ENCODE measurements around the gene RAPGEF5. TPM values are rescaled to one million over a fixed set of nuclear protein-coding genes. Genes with fewer than 3 reads are reported as not detected.

RAPGEF5 gene, protein sequence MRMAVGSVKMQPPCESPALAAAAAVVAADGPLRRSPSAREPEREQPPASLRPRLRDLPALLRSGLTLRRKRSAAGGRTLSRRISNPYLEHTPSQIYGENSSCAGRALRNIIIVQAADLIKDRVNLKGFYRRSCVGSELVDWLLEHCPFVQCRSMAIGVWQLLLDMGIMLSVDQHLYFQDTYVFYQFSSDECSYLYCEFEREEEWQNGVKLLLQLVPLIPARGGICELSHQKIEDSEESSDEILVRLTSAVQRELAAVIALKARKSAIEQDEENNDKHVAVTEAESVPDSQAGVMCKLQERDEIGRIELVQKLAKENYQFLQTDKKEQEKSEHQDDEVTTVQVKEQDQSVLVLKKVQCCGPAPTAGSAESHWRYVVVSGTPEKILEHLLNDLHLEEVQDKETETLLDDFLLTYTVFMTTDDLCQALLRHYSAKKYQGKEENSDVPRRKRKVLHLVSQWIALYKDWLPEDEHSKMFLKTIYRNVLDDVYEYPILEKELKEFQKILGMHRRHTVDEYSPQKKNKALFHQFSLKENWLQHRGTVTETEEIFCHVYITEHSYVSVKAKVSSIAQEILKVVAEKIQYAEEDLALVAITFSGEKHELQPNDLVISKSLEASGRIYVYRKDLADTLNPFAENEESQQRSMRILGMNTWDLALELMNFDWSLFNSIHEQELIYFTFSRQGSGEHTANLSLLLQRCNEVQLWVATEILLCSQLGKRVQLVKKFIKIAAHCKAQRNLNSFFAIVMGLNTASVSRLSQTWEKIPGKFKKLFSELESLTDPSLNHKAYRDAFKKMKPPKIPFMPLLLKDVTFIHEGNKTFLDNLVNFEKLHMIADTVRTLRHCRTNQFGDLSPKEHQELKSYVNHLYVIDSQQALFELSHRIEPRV
- total RNA-seq, result 65.8 TPM

DNA sequence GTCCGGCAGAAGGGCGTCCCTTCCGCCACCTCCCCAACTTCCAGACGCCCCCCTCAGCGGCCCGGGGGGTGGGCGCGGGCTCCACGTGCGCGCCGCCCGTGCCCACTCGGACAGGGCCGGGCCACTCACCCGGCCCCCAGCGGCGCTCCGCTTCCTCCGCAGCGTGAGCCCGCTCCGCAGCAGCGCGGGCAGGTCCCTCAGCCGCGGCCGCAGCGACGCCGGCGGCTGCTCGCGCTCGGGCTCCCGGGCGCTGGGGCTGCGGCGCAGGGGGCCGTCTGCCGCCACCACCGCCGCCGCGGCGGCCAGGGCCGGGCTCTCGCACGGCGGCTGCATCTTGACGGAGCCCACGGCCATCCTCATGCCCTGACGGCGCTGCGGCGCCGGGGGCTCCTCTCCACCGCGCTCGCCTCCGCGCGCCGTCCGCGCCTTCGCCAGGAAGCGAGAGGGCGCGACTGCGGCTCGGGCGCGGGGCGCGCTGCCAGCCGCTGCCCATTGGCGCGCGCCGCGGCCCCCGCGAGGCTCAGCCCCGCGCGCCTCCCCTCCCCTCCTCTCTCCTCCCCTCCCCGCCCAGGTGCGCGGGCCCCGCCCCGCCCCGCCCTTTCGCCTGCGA, at the start of gene RAPGEF5:
Gene RAPGEF5, minus strand, starts transcription at position 454 of the 610 bp plus-strand sequence. Its CDS starts 94 bp downstream, at position 360.
- H3K4me3 ChIP-seq, result peak within 1 kb of the TSS; percentile 30 to 56
- peaks cover 0 to 3% of the 10 kb centered on the region in 2 donors for H3K4me1 ChIP-seq
- TF ChIP-seq, protein P1, sequence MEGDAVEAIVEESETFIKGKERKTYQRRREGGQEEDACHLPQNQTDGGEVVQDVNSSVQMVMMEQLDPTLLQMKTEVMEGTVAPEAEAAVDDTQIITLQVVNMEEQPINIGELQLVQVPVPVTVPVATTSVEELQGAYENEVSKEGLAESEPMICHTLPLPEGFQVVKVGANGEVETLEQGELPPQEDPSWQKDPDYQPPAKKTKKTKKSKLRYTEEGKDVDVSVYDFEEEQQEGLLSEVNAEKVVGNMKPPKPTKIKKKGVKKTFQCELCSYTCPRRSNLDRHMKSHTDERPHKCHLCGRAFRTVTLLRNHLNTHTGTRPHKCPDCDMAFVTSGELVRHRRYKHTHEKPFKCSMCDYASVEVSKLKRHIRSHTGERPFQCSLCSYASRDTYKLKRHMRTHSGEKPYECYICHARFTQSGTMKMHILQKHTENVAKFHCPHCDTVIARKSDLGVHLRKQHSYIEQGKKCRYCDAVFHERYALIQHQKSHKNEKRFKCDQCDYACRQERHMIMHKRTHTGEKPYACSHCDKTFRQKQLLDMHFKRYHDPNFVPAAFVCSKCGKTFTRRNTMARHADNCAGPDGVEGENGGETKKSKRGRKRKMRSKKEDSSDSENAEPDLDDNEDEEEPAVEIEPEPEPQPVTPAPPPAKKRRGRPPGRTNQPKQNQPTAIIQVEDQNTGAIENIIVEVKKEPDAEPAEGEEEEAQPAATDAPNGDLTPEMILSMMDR (IDR thresholded peaks at IDR 0.05), result no peak
- no peaks in the 10 kb centered on the region for H3K27me3 ChIP-seq
- no peak within 1 kb of the TSS for H3K27ac ChIP-seq
- H3K36me3 ChIP-seq, result no peaks in the 10 kb centered on the region
- DNase-seq (ENCODE audit: low spot score in 2 of 2), result no peak
- intact Hi-C loops (cut with DNase I), result no loop called here
- H3K9me3 ChIP-seq, result no peaks in the 10 kb centered on the region

DNA sequence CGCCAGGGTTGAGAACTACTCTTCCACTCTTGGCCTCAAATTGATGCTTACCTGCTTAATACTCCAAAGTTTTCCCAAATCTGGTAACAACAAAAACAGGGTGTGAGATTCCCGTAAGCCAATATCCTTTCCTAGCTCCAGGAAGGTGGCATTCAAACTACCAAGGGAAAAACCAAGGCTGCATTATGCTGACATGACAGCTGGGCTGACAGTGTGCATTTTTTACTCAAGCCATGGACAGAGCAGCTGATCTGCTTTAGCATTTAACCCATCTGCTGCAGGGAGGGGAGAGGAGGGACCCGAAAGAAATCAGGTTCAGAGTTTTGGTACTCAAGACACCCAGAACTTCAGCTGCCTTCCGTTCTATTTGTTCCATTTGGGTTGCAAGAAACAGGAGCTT, 49.8 kb upstream of the RAPGEF5 start:
- intact Hi-C loops (cut with DNase I), result no loop called here
- Histone ChIP-seq H3K4me3 (no peak overlapping the region), H3K27ac (no peak overlapping the region), H3K4me1 (no peaks in the 10 kb centered on the region), H3K27me3 (no peaks in the 10 kb centered on the region), H3K36me3 (no peaks in the 10 kb centered on the region), H3K9me3 (no peaks in the 10 kb centered on the region)
- no peak for DNase-seq (ENCODE audit: low spot score in 2 of 2)
- TF ChIP-seq, protein P1 (IDR thresholded peaks at IDR 0.05), result no peak

DNA sequence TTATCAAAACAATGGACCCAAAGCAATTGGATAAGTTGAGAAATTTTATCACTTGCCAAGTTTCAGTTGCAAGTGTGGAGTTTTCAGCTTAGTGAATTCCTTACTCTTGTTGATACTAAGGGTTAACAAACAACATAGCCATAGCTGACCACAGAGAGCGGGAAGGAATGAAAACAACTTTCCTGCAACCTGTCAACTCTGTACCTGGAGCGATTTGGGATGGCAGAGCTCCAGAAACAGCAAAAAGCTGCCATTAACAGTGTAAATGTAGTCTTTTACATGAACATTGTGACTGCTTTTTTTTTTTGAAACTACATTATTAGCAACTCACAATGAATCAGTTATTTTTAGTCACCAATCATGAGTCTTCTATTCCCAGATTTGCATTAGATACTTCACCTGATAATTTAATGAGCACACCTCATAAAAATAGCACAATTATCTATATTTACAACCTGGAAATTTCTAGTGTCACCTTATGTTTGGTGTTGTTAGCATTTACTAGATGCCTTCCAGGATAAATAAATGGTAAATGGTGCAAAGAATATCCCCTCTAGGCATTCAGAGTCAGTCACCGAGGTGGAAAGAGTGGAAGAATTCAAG, 47.6 kb upstream of the RAPGEF5 start:
- no peaks in the 10 kb centered on the region for H3K4me1 ChIP-seq
- intact Hi-C loops (cut with DNase I), result no loop called here
- DNase-seq (ENCODE audit: low spot score in 2 of 2), result no peak
- no peak overlapping the region for H3K4me3 ChIP-seq
- no peak overlapping the region for H3K27ac ChIP-seq
- H3K36me3 ChIP-seq, result no peaks in the 10 kb centered on the region
- H3K9me3 ChIP-seq, result no peaks in the 10 kb centered on the region
- H3K27me3 ChIP-seq, result no peaks in the 10 kb centered on the region
- TF ChIP-seq, protein P1 (IDR thresholded peaks at IDR 0.05), result no peak

DNA sequence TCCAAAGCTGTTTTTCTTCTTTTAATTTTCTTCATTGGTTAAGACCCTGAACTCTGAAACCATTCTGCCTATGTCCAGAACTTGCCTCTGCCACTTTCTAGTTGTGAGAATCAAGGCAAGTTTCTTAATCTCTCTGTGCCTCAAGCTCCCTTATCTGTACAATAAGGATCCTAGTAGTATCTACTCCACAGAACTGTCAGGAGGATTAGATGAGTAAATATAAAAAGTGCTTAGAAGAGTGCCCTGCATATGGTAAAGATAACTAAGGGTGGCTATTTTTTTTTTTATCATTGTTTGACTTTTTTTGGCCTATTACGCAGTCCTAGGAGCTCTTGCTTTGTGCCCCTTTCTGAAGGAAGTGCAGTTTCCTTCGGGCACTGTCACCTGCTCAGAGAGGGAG, 46.4 kb upstream of the RAPGEF5 start:
- no peak overlapping the region for H3K27ac ChIP-seq
- no peaks in the 10 kb centered on the region for H3K9me3 ChIP-seq
- no peaks in the 10 kb centered on the region for H3K4me1 ChIP-seq
- H3K4me3 ChIP-seq, result no peak overlapping the region
- TF ChIP-seq, protein P1 (IDR thresholded peaks at IDR 0.05), result no peak
- intact Hi-C loops (cut with DNase I), result no loop called here
- H3K36me3 ChIP-seq, result no peaks in the 10 kb centered on the region
- H3K27me3 ChIP-seq, result no peaks in the 10 kb centered on the region
- no peak for DNase-seq (ENCODE audit: low spot score in 2 of 2)

DNA sequence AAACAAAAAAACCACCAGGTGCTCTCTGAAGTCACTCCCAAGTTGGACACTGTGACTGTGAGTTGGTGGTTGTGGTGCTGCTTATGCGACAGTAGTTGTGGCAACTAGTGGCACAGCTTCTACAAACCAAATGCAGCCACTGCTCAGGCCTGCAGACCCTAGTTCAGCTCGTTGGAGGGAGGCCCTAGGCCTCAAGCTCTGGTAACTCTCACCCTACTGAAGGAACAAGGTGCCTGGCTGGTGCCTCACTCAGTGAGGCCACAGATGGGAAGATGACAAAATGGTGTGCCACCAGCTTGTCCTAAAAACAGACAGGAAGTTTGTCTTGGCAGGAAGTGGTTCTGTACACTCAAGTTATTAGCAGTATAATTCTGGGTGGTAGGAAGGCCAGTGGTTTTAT, 45.3 kb upstream of the RAPGEF5 start:
- H3K27me3 ChIP-seq, result no peaks in the 10 kb centered on the region
- no peaks in the 10 kb centered on the region for H3K36me3 ChIP-seq
- intact Hi-C loops (cut with DNase I), result no loop called here
- H3K9me3 ChIP-seq, result no peaks in the 10 kb centered on the region
- TF ChIP-seq, protein P1 (IDR thresholded peaks at IDR 0.05), result no peak
- no peaks in the 10 kb centered on the region for H3K4me1 ChIP-seq
- no peak overlapping the region for H3K4me3 ChIP-seq
- H3K27ac ChIP-seq, result no peak overlapping the region
- no peak for DNase-seq (ENCODE audit: low spot score in 2 of 2)

Data from ascending aorta (tissue), 2 donors.